ENCODE results near the gene FCHSD2.

DNA sequence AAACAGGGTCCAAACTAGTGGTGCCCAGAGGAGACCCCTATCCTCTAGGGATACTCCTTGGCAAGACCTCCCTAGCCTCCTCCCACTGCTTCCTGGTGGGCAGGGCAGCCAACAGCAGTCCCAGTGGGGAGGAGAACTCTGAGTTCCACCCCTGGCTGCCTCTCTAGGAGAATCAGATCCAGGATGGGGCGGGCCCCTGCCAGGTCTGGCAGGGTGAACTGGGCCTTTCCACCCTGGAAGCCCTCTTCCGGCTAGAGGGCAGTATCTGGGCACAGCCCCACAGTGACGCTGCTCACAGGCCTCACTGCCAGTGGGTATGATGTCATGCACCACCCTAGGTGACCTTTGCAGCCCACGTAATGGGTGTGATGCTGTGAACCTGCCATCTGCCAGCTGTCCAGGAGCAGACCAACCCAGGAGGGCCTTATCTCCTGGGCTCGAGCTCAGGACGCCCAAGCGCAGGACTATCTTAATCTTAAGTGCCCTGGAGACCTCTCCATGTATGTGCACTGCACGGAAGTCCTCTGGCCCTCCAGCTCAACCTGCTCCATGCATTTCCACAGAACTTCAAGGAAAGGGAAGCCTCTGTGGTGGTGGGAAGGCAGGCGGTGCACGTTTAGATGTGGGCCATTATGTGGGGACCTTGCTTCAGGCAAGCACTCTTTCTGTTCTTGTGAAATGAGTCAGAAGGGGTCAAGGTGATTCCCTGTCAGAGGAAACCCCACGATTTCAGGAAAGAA is 31.8 kb upstream of the FCHSD2 start:
- TF ChIP-seq, protein P1, sequence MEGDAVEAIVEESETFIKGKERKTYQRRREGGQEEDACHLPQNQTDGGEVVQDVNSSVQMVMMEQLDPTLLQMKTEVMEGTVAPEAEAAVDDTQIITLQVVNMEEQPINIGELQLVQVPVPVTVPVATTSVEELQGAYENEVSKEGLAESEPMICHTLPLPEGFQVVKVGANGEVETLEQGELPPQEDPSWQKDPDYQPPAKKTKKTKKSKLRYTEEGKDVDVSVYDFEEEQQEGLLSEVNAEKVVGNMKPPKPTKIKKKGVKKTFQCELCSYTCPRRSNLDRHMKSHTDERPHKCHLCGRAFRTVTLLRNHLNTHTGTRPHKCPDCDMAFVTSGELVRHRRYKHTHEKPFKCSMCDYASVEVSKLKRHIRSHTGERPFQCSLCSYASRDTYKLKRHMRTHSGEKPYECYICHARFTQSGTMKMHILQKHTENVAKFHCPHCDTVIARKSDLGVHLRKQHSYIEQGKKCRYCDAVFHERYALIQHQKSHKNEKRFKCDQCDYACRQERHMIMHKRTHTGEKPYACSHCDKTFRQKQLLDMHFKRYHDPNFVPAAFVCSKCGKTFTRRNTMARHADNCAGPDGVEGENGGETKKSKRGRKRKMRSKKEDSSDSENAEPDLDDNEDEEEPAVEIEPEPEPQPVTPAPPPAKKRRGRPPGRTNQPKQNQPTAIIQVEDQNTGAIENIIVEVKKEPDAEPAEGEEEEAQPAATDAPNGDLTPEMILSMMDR (IDR thresholded peaks at IDR 0.05 in 2 of 3, conservative IDR thresholded peaks at IDR 0.05 in 1 of 3; ENCODE audit: insufficient read depth in 2 of 3, low read depth in 1 of 3, low read length in 3 of 3) = no peak
- TF ChIP-seq, protein P2, sequence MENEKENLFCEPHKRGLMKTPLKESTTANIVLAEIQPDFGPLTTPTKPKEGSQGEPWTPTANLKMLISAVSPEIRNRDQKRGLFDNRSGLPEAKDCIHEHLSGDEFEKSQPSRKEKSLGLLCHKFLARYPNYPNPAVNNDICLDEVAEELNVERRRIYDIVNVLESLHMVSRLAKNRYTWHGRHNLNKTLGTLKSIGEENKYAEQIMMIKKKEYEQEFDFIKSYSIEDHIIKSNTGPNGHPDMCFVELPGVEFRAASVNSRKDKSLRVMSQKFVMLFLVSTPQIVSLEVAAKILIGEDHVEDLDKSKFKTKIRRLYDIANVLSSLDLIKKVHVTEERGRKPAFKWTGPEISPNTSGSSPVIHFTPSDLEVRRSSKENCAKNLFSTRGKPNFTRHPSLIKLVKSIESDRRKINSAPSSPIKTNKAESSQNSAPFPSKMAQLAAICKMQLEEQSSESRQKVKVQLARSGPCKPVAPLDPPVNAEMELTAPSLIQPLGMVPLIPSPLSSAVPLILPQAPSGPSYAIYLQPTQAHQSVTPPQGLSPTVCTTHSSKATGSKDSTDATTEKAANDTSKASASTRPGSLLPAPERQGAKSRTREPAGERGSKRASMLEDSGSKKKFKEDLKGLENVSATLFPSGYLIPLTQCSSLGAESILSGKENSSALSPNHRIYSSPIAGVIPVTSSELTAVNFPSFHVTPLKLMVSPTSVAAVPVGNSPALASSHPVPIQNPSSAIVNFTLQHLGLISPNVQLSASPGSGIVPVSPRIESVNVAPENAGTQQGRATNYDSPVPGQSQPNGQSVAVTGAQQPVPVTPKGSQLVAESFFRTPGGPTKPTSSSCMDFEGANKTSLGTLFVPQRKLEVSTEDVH (IDR thresholded peaks at IDR 0.05; ENCODE audit: low read depth, partially characterized antibody) = no peak

Measured in K562 (cell line).